ENCODE results near the gene NIN.
A peak's percentile ranks its signal among the peaks of the same experiment; 100 is the strongest.
"Not testable (repeated sequence)": the region's sequence is repeated elsewhere in the genome, so short reads cannot be mapped to it uniquely, and the experiment has no call there.

NIN gene

GRCh38 chr14:50830044-50830931, 674 bp downstream of the NIN start:
- DNase-seq = peak; percentile 62 to 65
- TF ChIP-seq GATA1 (IDR thresholded peaks at IDR 0.05; ENCODE audit: low read depth, low read length) = no peak
- TF ChIP-seq POLR2A (IDR thresholded peaks at IDR 0.05; ENCODE audit: low read length) = no peak

- TF ChIP-seq POLR2A (IDR thresholded peaks at IDR 0.05; ENCODE audit: low read length) (no peak), GATA1 (IDR thresholded peaks at IDR 0.05; ENCODE audit: low read depth, low read length) (no peak)
- no peak for DNase-seq
These were observed 1.4 kb downstream of the NIN start for GRCh38 chr14:50829489-50830043.

GRCh38 chr14:50828721-50829488, 2.1 kb downstream of the NIN start:
- DNase-seq = no peak
- TF ChIP-seq POLR2A (IDR thresholded peaks at IDR 0.05; ENCODE audit: low read length) = no peak
- no peak for TF ChIP-seq GATA1 (IDR thresholded peaks at IDR 0.05; ENCODE audit: low read depth, low read length)

- no peak for TF ChIP-seq POLR2A (IDR thresholded peaks at IDR 0.05; ENCODE audit: low read length)
- no peak for TF ChIP-seq GATA1 (IDR thresholded peaks at IDR 0.05; ENCODE audit: low read depth, low read length)
- DNase-seq = no peak
These were observed 4.3 kb downstream of the NIN start for GRCh38 chr14:50826681-50827080.

GRCh38 chr14:50825307-50825706, 5.7 kb downstream of the NIN start:
- no peak for DNase-seq
- TF ChIP-seq POLR2A (IDR thresholded peaks at IDR 0.05; ENCODE audit: low read length) (no peak), GATA1 (IDR thresholded peaks at IDR 0.05; ENCODE audit: low read depth, low read length) (no peak)

GRCh38 chr14:50823762-50824636, 7.0 kb downstream of the NIN start:
- no peak for TF ChIP-seq POLR2A (IDR thresholded peaks at IDR 0.05; ENCODE audit: low read length)
- no peak for TF ChIP-seq GATA1 (IDR thresholded peaks at IDR 0.05; ENCODE audit: low read depth, low read length)
- DNase-seq = no peak

GRCh38 chr14:50823051-50823761, 7.8 kb downstream of the NIN start:
- no peak for TF ChIP-seq POLR2A (IDR thresholded peaks at IDR 0.05; ENCODE audit: low read length)
- TF ChIP-seq GATA1 (IDR thresholded peaks at IDR 0.05; ENCODE audit: low read depth, low read length) = no peak
- DNase-seq = peak; percentile 30 to 51

GRCh38 chr14:50822501-50823042, 8.4 kb downstream of the NIN start:
- TF ChIP-seq GATA1 (IDR thresholded peaks at IDR 0.05; ENCODE audit: low read depth, low read length) (no peak), POLR2A (IDR thresholded peaks at IDR 0.05; ENCODE audit: low read length) (no peak)
- DNase-seq = no peak

GRCh38 chr14:50821510-50822464, 9.2 kb downstream of the NIN start:
- DNase-seq = peak; percentile 76 to 80
- no peak for TF ChIP-seq GATA1 (IDR thresholded peaks at IDR 0.05; ENCODE audit: low read depth, low read length)
- TF ChIP-seq POLR2A (IDR thresholded peaks at IDR 0.05; ENCODE audit: low read length) = no peak

- TF ChIP-seq POLR2A (IDR thresholded peaks at IDR 0.05; ENCODE audit: low read length) (no peak), GATA1 (IDR thresholded peaks at IDR 0.05; ENCODE audit: low read depth, low read length) (no peak)
These were observed 10.0 kb downstream of the NIN start for GRCh38 chr14:50820786-50821509.

GRCh38 chr14:50819303-50819702, 11.7 kb downstream of the NIN start:
- not testable (repeated sequence) for DNase-seq

More at GRCh38 chr14:50820786-50821509, 10.0 kb downstream of the NIN start:
- DNase-seq = no peak

Data from erythroblast (primary cell).